ENCODE results near the gene CDC27. TPM values are rescaled to one million over a fixed set of nuclear protein-coding genes. Genes with fewer than 3 reads are reported as not detected.
"Not testable (repeated sequence)": the region's sequence is repeated elsewhere in the genome, so short reads cannot be mapped to it uniquely, and the experiment has no call there.

CDC27 gene
- total RNA-seq, 2 experiments from 2014 or later = 133 to 138 TPM

DNA sequence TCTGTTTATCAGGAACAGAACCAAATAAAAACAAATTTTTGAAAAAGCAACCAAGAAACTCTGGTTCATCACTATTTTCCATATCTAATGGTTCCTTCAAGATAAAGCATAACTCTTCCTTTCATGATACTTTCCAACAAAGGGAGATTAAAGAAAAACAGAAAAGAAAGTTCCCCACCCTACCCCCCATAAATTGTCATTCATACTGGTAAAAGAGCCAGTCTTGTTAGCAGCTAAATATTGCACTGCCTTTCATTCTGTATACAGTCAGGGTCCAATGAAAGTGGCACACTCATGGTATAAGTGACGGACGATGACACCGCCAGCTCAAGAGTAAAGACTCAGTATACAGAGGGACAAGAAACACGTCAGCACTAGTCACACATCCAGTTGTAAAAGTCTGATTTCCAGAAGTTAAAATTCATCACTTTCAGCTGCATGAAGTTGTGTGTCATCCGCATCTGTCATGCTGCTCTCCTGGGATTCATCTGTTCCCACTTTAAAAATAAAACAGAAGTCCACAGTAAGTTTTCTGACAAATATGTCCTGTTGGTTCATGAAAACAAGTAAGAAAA is 68.5 kb downstream of the CDC27 start:
- peaks cover 33% of the 10 kb centered on the region for H3K36me3 Mint-ChIP-seq (ENCODE audit: low read depth)
- H3K27me3 Mint-ChIP-seq (ENCODE audit: low read depth) = no peaks in the 10 kb centered on the region
- H3K4me1 Mint-ChIP-seq (ENCODE audit: low read depth) = no peaks in the 10 kb centered on the region
- no peaks in the 10 kb centered on the region for H3K9me3 Mint-ChIP-seq (ENCODE audit: insufficient read depth)
- ChIA-PET POLR2A (no interaction called here), CTCF (no interaction called here)
- H3K27ac Mint-ChIP-seq = no peak overlapping the region
- ATAC-seq = no peak
- H3K4me3 Mint-ChIP-seq = no peak overlapping the region
- DNase-seq = no peak

GRCh38 chr17:47119746-47120520 is 69.2 kb downstream of the CDC27 start:
- H3K36me3 Mint-ChIP-seq (ENCODE audit: low read depth) = peaks cover 33% of the 10 kb centered on the region
- POLR2A ChIA-PET = no interaction called here
- no peak for DNase-seq
- no peak for ATAC-seq
- no peaks in the 10 kb centered on the region for H3K27me3 Mint-ChIP-seq (ENCODE audit: low read depth)
- H3K27ac Mint-ChIP-seq = no peak overlapping the region
- CTCF ChIA-PET = no interaction called here
- H3K4me3 Mint-ChIP-seq = no peak overlapping the region
- H3K4me1 Mint-ChIP-seq (ENCODE audit: low read depth) = no peaks in the 10 kb centered on the region
- H3K9me3 Mint-ChIP-seq (ENCODE audit: insufficient read depth) = no peaks in the 10 kb centered on the region

GRCh38 chr17:47117386-47117785 is 71.7 kb downstream of the CDC27 start:
- no peak for ATAC-seq
- Mint-ChIP-seq H3K9me3 (ENCODE audit: insufficient read depth) (no peaks in the 10 kb centered on the region), H3K27me3 (ENCODE audit: low read depth) (no peaks in the 10 kb centered on the region), H3K4me3 (no peak overlapping the region), H3K4me1 (ENCODE audit: low read depth) (no peaks in the 10 kb centered on the region), H3K36me3 (ENCODE audit: low read depth) (peaks cover 33% of the 10 kb centered on the region), H3K27ac (no peak overlapping the region)
- DNase-seq = no peak
- CTCF ChIA-PET = interaction anchor here (0.9 to 1.6 kb wide), 2 partner anchors 29 to 198 kb away, joined by 3 read pairs; no protein-coding TSS in a partner anchor
- POLR2A ChIA-PET = interaction anchor here (0.5 kb wide), 1 partner anchor 32 kb away, joined by 3 read pairs; no protein-coding TSS in a partner anchor

- H3K27ac Mint-ChIP-seq = no peak overlapping the region
- no peaks in the 10 kb centered on the region for H3K36me3 Mint-ChIP-seq (ENCODE audit: low read depth)
- no peaks in the 10 kb centered on the region for H3K4me1 Mint-ChIP-seq (ENCODE audit: low read depth)
Observed at GRCh38 chr17:47106130-47106529, 83.0 kb downstream of the CDC27 start.

DNA sequence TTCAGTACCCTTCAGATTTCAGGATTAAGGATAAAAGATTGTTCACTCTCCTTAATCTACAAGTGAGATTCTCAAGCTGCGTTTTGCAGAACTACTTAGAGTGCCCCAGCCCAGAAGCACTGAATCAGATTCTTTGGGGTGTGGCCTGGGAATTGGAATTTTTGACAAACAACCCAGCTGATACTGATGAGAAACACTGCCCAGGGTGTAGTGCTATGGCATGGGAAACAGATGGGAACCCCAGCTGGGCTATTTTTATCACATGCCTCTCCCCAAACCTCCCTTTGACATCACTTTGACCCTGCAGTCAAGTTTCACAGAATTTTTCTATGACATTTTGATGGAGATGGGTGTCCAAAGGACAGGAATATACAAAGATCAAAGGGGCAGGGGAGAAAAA is 83.8 kb downstream of the CDC27 start:
- POLR2A ChIA-PET; DNase-seq; H3K4me3 Mint-ChIP-seq; H3K27ac Mint-ChIP-seq; H3K9me3 Mint-ChIP-seq (ENCODE audit: insufficient read depth); ATAC-seq; H3K4me1 Mint-ChIP-seq (ENCODE audit: low read depth); CTCF ChIA-PET; H3K36me3 Mint-ChIP-seq (ENCODE audit: low read depth): not testable (repeated sequence)
- H3K27me3 Mint-ChIP-seq (ENCODE audit: low read depth) = peaks cover 10% of the 10 kb centered on the region

More at GRCh38 chr17:47106130-47106529, 83.0 kb downstream of the CDC27 start:
- ATAC-seq (no peak), DNase-seq (no peak)
- Mint-ChIP-seq H3K4me3 (no peak overlapping the region), H3K27me3 (ENCODE audit: low read depth) (peaks cover 10% of the 10 kb centered on the region), H3K9me3 (ENCODE audit: insufficient read depth) (no peaks in the 10 kb centered on the region)
- ChIA-PET CTCF (no interaction called here), POLR2A (no interaction called here)

GRCh38 chr17:47102914-47103313 is 86.2 kb downstream of the CDC27 start:
- CTCF ChIA-PET = no interaction called here
- peaks cover 17% of the 10 kb centered on the region for H3K4me1 Mint-ChIP-seq (ENCODE audit: low read depth)
- ATAC-seq (no peak), DNase-seq (no peak)
- H3K27ac Mint-ChIP-seq = no peak overlapping the region
- POLR2A ChIA-PET = interaction anchor here (0.5 kb wide), 1 partner anchor 218 kb away, joined by 3 read pairs; no protein-coding TSS in a partner anchor
- no peaks in the 10 kb centered on the region for H3K9me3 Mint-ChIP-seq (ENCODE audit: insufficient read depth)
- peaks cover 10% of the 10 kb centered on the region for H3K27me3 Mint-ChIP-seq (ENCODE audit: low read depth)
- peaks cover 2% of the 10 kb centered on the region for H3K36me3 Mint-ChIP-seq (ENCODE audit: low read depth)
- no peak overlapping the region for H3K4me3 Mint-ChIP-seq

DNA sequence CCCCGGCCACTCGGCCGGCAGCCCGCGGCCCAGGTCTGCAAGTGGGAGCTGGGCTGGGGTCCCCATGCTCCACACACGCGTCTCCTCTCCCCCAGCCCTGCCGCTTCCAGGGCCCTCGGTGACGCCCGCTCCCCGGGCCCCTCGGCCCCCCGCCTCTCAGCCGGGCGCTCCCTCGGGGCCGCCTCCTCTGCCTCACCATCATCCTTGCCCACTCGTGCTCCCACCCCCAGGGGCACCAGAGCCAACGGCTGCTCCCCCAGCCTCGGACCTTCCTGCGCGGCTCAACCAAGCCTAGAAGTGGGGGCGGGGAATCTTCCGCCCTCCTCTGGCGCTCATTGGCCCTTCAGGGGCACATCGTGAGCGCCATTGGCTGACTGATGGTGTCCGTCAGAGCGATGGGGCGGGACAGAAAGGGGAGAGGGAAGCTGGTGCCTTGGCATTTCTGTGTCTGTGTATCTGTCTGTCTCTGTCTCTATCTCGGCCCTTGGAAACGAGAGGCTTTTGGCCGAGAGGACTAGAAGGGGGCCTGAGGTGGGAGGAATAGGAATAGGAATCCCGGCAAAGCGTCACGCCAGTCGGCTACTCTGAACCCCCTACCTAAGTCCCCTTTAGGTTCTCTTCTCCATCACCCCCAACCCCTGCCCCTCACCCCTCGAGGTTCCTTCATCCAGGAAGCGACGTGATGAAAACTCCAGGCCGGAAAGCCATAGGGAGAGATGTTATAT is 88.9 kb downstream of the CDC27 start:
- peaks cover 5% of the 10 kb centered on the region for H3K36me3 Mint-ChIP-seq (ENCODE audit: low read depth)
- H3K4me3 Mint-ChIP-seq = peak overlapping the region; percentile 97
- no peaks in the 10 kb centered on the region for H3K9me3 Mint-ChIP-seq (ENCODE audit: insufficient read depth)
- ChIA-PET POLR2A (no interaction called here), CTCF (no interaction called here)
- peak; percentile 95 for DNase-seq
- H3K27ac Mint-ChIP-seq = peak overlapping the region; percentile 97
- ATAC-seq = peak; percentile 100
- peaks cover 17% of the 10 kb centered on the region for H3K4me1 Mint-ChIP-seq (ENCODE audit: low read depth)
- H3K27me3 Mint-ChIP-seq (ENCODE audit: low read depth) = peaks cover 5% of the 10 kb centered on the region

GRCh38 chr17:47099451-47099986 is 89.6 kb downstream of the CDC27 start:
- CTCF ChIA-PET = no interaction called here
- ATAC-seq (no peak), DNase-seq (no peak)
- peaks cover 17% of the 10 kb centered on the region for H3K4me1 Mint-ChIP-seq (ENCODE audit: low read depth)
- POLR2A ChIA-PET = no interaction called here
- peaks cover 5% of the 10 kb centered on the region for H3K36me3 Mint-ChIP-seq (ENCODE audit: low read depth)
- peaks cover 5% of the 10 kb centered on the region for H3K27me3 Mint-ChIP-seq (ENCODE audit: low read depth)
- H3K27ac Mint-ChIP-seq = peak overlapping the region; percentile 63
- no peaks in the 10 kb centered on the region for H3K9me3 Mint-ChIP-seq (ENCODE audit: insufficient read depth)
- peak overlapping the region; percentile 61 for H3K4me3 Mint-ChIP-seq

GRCh38 chr17:47096343-47096742 is 92.8 kb downstream of the CDC27 start:
- DNase-seq (no peak), ATAC-seq (no peak)
- peaks cover 20% of the 10 kb centered on the region for H3K36me3 Mint-ChIP-seq (ENCODE audit: low read depth)
- POLR2A ChIA-PET = no interaction called here
- peaks cover 17% of the 10 kb centered on the region for H3K4me1 Mint-ChIP-seq (ENCODE audit: low read depth)
- H3K4me3 Mint-ChIP-seq = no peak overlapping the region
- H3K9me3 Mint-ChIP-seq (ENCODE audit: insufficient read depth) = no peaks in the 10 kb centered on the region
- CTCF ChIA-PET = no interaction called here
- no peaks in the 10 kb centered on the region for H3K27me3 Mint-ChIP-seq (ENCODE audit: low read depth)
- H3K27ac Mint-ChIP-seq = no peak overlapping the region

DNA sequence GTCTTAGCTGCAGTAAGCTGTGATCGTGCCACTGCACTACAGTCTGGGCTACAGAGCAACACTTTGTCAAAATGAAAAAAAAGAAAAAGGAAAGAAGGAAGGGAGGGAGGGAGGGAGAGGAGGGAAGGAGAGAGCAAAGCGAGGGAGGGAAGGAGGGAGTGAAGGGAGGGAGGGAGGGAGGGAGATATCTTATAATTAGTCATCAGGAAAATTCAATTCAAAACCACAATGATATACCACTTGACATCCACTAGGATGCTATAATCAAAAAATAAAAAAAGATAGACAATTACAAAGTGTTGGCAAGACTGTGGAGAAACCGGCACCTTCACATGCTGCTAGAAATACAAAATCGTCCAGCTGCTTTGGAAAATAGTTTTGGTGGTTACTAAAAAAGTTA is 93.8 kb downstream of the CDC27 start:
- ChIA-PET POLR2A (interaction anchor here (0.6 kb wide), 1 partner anchor 1012 kb away, joined by 3 read pairs; no protein-coding TSS in a partner anchor), CTCF (no interaction called here)
- H3K4me1 Mint-ChIP-seq (ENCODE audit: low read depth) = peaks cover 14% of the 10 kb centered on the region
- H3K9me3 Mint-ChIP-seq (ENCODE audit: insufficient read depth) = no peaks in the 10 kb centered on the region
- no peak for DNase-seq
- H3K36me3 Mint-ChIP-seq (ENCODE audit: low read depth) = peaks cover 24% of the 10 kb centered on the region
- no peaks in the 10 kb centered on the region for H3K27me3 Mint-ChIP-seq (ENCODE audit: low read depth)
- H3K4me3 Mint-ChIP-seq = no peak overlapping the region
- H3K27ac Mint-ChIP-seq = no peak overlapping the region
- no peak for ATAC-seq

DNA sequence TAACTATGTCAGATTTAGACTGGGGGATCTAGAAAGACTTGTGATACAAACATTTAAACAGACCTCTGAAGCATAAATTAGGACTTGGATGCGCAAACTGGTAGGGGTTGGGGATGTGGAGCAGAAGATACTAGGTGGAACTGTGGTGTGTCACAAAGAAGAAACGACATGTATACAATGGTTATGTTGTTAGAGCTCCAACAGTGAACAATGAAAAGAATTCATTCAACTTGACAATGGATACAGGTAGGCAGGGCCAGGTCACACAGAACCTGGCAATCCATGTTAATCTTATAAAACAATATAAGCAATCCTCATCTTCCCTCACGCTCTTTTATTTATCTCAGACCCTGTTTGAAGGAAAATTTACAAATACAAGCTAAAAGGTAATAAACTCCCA is 102.0 kb downstream of the CDC27 start:
- CTCF ChIA-PET = no interaction called here
- Mint-ChIP-seq H3K9me3 (ENCODE audit: insufficient read depth) (no peaks in the 10 kb centered on the region), H3K27me3 (ENCODE audit: low read depth) (peaks cover 2% of the 10 kb centered on the region), H3K36me3 (ENCODE audit: low read depth) (peaks cover 12% of the 10 kb centered on the region), H3K27ac (no peak overlapping the region), H3K4me1 (ENCODE audit: low read depth) (peaks cover 5% of the 10 kb centered on the region), H3K4me3 (no peak overlapping the region)
- DNase-seq (no peak), ATAC-seq (no peak)
- POLR2A ChIA-PET = interaction anchor here (0.6 kb wide), 1 partner anchor 20 kb away, joined by 4 read pairs; no protein-coding TSS in a partner anchor

GRCh38 chr17:47085736-47086135 is 103.4 kb downstream of the CDC27 start:
- ATAC-seq (no peak), DNase-seq (no peak)
- no peaks in the 10 kb centered on the region for H3K9me3 Mint-ChIP-seq (ENCODE audit: insufficient read depth)
- H3K27me3 Mint-ChIP-seq (ENCODE audit: low read depth) = peaks cover 2% of the 10 kb centered on the region
- CTCF ChIA-PET = no interaction called here
- peaks cover 10% of the 10 kb centered on the region for H3K4me1 Mint-ChIP-seq (ENCODE audit: low read depth)
- H3K36me3 Mint-ChIP-seq (ENCODE audit: low read depth) = peaks cover 7% of the 10 kb centered on the region
- H3K4me3 Mint-ChIP-seq = no peak overlapping the region
- POLR2A ChIA-PET = no interaction called here
- no peak overlapping the region for H3K27ac Mint-ChIP-seq

Data from activated CD8-positive, alpha-beta T cell treated with anti-CD3 and anti-CD28 coated beads, Interleukin-2, amount 10 ng/mL, durations not matched to agents 7 days and 5 days (primary cell).